Loucy (cell line): ENCODE data around the gene G0S2.

ENCODE experiments used
- H2AFZ ChIP-seq: fragments of 200-600 bp; sonication (generic); 2 replicates; pipeline ENCODE4 v1.6.0; 2016; ENCODE audit warnings: antibody characterized with exemption, mild to moderate bottlenecking, low read length, moderate library complexity
- H3F3A ChIP-seq: fragments of 200-600 bp; 2 replicates; pipeline ENCODE4 v1.6.0; 2016; ENCODE audit warnings: antibody characterized with exemption, low read depth, mild to moderate bottlenecking
- H3K27me3 ChIP-seq: fragments of 200-600 bp; sonication (generic); 2 replicates; pipeline ENCODE4 v1.6.1; 2014; ENCODE audit warnings: low read length, mild to moderate bottlenecking; ENCODE audit not compliant: insufficient read depth, poor library complexity, severe bottlenecking
- H3K36me3 ChIP-seq: fragments of 200-600 bp; sonication (generic); 2 replicates; pipeline ENCODE4 v1.6.1; 2016; ENCODE audit warnings: low read length; ENCODE audit not compliant: insufficient read depth
- H3K4me1 ChIP-seq: fragments of 200-600 bp; sonication (generic); 2 replicates; pipeline ENCODE4 v1.5.1; 2014; ENCODE audit warnings: low read length, mild to moderate bottlenecking; ENCODE audit not compliant: insufficient read depth, poor library complexity, severe bottlenecking
- H3K4me2 ChIP-seq: fragments of 200-600 bp; sonication (generic); 2 replicates; pipeline ENCODE4 v1.6.0; 2014; ENCODE audit warnings: antibody characterized with exemption, low read length, low read depth, mild to moderate bottlenecking; ENCODE audit not compliant: poor library complexity, severe bottlenecking
- H3K4me3 ChIP-seq: fragments of 200-600 bp; sonication (generic); 2 replicates; pipeline ENCODE4 v1.5.1; 2014; ENCODE audit warnings: low read length, mild to moderate bottlenecking, mixed read lengths; ENCODE audit not compliant: poor library complexity, severe bottlenecking
- H3K79me2 ChIP-seq: fragments of 200-600 bp; sonication (generic); 2 replicates; pipeline ENCODE4 v1.6.1; 2014; ENCODE audit warnings: low read length; ENCODE audit not compliant: insufficient read depth
- H3K9ac ChIP-seq: fragments of 200-600 bp; sonication (generic); 2 replicates; pipeline ENCODE4 v1.6.0; 2014; ENCODE audit warnings: mild to moderate bottlenecking, low read depth, low read length, moderate library complexity; ENCODE audit not compliant: poor library complexity, severe bottlenecking
- H3K9me2 ChIP-seq: fragments of 200-600 bp; sonication (generic); replicated peaks from 2 replicates; pipeline ENCODE4 v1.6.1; 2016; ENCODE audit warnings: low read depth, low read length, mixed read lengths
- H3K9me3 ChIP-seq: fragments of 200-600 bp; sonication (generic); 2 replicates; pipeline ENCODE4 v1.6.1; 2014; ENCODE audit warnings: mild to moderate bottlenecking, antibody characterized with exemption, low read length, low read depth; ENCODE audit not compliant: insufficient read depth
- H4K20me1 ChIP-seq: fragments of 200-600 bp; sonication (generic); 2 replicates; pipeline ENCODE4 v1.6.0; 2014; ENCODE audit warnings: antibody characterized with exemption, low read length, mild to moderate bottlenecking; ENCODE audit not compliant: insufficient read depth, poor library complexity, severe bottlenecking
- CTCF ChIP-seq: fragments of 200-600 bp; sonication (generic); conservative IDR thresholded peaks from 2 replicates; pipeline ENCODE4 v1.5.1; 2014; ENCODE audit warnings: mild to moderate bottlenecking, antibody characterized with exemption, low read length
- EZH2phosphoT487 ChIP-seq: fragments of 200-600 bp; IDR thresholded peaks from 2 replicates; pipeline ENCODE4 v1.6.1; 2018; ENCODE audit warnings: antibody characterized with exemption, mild to moderate bottlenecking, moderate library complexity, borderline replicate concordance

The G0S2 gene

DNA sequence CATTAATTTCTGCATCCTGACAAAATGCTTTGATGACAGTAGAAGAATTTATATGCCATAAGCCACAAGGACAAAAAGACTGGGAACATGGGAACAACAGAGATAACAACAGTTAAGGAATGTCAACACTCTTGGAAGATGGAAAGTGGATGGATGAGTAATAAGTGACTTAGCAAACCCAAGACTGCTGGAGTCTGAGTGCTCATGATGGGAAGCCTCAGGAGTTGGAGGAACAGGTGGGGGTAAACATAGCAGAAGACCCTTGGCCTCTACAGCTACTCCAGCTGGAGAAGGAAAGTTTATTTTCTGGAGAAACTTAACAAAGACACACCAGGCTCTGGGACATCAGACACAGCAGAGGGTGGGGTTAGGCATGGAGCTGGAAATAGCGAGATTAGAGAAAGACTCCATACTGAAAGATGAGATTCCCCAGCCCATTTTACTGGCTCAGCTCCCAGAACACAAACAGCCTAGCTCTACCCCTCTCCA lies 13.6 kb downstream of the G0S2 start:
- H3K4me1 ChIP-seq, result peaks cover 15% of the 10 kb centered on the region
- no peaks in the 10 kb centered on the region for H3K9me3 ChIP-seq
- H3K36me3 ChIP-seq, result no peaks in the 10 kb centered on the region
- H3K9me2 ChIP-seq, result no peaks in the 10 kb centered on the region
- H3K27me3 ChIP-seq, result peaks cover 3% of the 10 kb centered on the region
- no peaks in the 10 kb centered on the region for H4K20me1 ChIP-seq
- TF ChIP-seq CTCF (no peak), EZH2phosphoT487 (no peak)
- no peak overlapping the region for H2AFZ ChIP-seq
- no peaks in the 10 kb centered on the region for H3K79me2 ChIP-seq
- H3K4me3 ChIP-seq, result no peak overlapping the region
- H3K9ac ChIP-seq, result no peak overlapping the region
- no peaks in the 10 kb centered on the region for H3F3A ChIP-seq
- H3K4me2 ChIP-seq, result no peak overlapping the region

DNA sequence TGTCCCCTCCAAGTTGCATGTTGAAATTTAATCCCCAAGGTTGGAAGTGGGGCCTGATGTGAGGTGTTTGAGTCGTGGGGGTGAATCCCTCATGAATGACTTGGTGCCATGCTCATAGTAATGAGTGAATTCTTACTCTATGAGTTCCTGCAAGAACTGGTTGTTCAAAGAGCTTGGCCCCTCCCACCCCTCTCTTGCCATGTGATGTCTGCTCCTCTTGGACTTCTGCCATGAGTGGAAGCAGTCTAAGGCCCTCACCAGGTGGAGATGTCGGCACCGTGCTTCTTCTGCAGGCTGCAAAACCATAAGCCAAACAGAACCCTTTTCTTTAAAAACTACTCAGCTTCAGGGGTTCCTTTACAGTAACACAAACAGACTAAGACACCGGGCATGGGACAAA lies 14.3 kb downstream of the G0S2 start:
- no peak overlapping the region for H3K4me2 ChIP-seq
- H4K20me1 ChIP-seq, result no peaks in the 10 kb centered on the region
- peaks cover 15% of the 10 kb centered on the region for H3K4me1 ChIP-seq
- no peaks in the 10 kb centered on the region for H3K27me3 ChIP-seq
- no peaks in the 10 kb centered on the region for H3F3A ChIP-seq
- no peaks in the 10 kb centered on the region for H3K79me2 ChIP-seq
- no peak overlapping the region for H3K4me3 ChIP-seq
- no peak overlapping the region for H3K9ac ChIP-seq
- H3K36me3 ChIP-seq, result no peaks in the 10 kb centered on the region
- TF ChIP-seq EZH2phosphoT487 (no peak), CTCF (no peak)
- H3K9me3 ChIP-seq, result no peaks in the 10 kb centered on the region
- H2AFZ ChIP-seq, result no peak overlapping the region
- H3K9me2 ChIP-seq, result no peaks in the 10 kb centered on the region

DNA sequence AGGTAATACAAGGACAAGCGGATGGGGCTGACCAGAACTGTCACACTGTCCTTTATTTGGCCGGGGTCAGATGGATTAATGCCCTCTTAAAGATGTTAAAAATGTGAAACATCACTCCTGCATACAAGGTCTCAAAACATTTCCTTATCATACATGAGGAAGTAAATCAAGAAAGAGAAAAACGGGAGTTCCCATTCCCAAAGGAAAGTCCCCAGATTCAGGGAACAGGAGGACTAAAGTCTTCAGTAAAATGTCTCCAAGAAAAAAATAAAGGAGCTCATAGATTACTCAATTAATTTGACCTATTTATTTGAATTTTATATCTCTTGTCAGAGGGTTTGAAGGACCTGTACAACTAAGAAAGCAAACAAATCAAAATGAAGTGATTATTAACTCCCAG lies 16.0 kb downstream of the G0S2 start:
- Histone ChIP-seq H3K79me2 (no peaks in the 10 kb centered on the region), H2AFZ (no peak overlapping the region), H3K4me2 (no peak overlapping the region), H3K9me3 (no peaks in the 10 kb centered on the region), H4K20me1 (no peaks in the 10 kb centered on the region), H3F3A (no peaks in the 10 kb centered on the region), H3K36me3 (no peaks in the 10 kb centered on the region), H3K9ac (no peak overlapping the region), H3K27me3 (no peaks in the 10 kb centered on the region), H3K4me1 (peaks cover 6% of the 10 kb centered on the region), H3K9me2 (no peaks in the 10 kb centered on the region), H3K4me3 (no peak overlapping the region)
- no peak for TF ChIP-seq CTCF
- no peak for TF ChIP-seq EZH2phosphoT487
